ENCODE data around the gene ZNF425. TPM values are rescaled to one million over a fixed set of nuclear protein-coding genes. Genes with fewer than 3 reads are reported as not detected.
A peak's percentile ranks its signal among the peaks of the same experiment; 100 is the strongest.

Gene ZNF425, protein sequence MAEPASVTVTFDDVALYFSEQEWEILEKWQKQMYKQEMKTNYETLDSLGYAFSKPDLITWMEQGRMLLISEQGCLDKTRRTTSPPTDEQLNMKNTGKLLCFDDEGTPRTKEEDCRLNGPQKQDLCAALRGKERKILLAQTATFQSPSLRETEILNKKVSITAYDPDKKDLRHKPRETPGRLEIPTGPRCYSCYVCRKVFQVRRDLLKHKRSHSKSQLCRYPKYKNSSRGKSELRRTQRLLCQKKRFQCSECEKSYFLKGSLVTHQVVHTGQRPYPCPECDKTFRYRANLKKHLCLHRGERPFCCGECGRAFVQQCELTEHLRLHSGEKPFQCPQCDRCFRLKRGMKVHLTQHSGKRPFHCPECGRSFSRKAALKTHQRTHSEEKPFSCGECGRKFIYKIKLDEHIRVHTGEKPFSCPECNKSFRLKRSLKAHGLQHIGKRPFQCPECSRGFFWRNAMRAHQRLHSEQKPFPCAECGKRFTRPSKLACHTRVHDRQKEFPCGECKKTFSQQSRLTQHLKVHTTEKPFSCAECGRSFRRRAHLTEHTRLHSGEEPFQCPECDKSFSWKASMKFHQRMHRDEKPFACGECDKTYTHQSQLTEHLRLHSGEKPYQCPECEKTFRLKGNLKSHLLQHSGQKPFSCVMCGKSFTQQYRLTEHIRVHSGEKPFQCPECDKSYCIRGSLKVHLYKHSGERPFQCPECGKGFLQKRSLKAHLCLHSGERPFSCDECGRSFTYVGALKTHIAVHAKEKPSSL
- 1 to 10 TPM in 1 of 2 experiments, under 1 TPM in 1; 0.67 to 1.0 TPM for total RNA-seq

DNA sequence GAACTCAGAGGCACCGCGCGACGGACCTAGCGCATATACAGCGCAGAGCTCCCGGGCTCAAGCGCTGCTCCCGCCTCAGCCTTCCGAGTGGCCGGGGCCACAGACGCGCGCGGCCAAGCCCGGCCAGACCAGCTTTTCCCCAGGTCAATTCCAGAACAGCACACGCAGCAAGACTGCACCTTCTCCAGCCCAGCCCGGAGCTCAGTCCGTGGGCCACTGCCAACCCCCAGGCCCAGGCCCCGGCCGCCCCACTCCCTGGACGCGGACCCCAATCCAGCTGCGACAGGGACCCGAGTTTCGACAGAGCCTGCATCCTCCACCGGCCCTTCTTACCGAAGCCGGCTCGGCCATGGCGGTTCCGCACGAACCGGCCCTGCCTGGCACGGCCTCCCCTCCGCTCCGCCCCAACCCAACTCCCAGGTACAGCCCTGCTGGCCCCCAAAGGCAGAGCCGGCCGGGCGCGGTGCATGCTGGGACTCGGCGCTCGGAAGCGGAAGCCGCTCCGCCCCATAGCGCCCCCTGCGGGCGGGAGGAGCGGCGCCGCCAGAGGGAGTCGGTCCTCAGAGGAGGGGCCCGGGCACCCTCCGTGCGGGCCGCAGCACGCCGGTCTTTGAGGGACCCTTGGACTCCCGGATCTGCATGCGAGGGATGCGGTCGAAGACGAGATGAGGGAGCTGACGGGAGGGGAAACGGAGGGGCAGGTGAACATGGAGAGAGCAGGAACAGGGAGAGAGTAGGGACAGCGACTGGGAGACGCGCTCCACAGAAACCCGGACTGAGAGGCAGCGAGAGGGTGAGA lies at the start of gene ZNF425:
ZNF425 (minus strand) TSS at position 462 of the 799 bp plus-strand sequence; CDS start at position 351, 111 bp downstream.
- Mint-ChIP-seq H3K27me3 (no peaks in the 10 kb centered on the region), H3K4me3 (peak within 1 kb of the TSS; percentile 97), H3K36me3 (ENCODE audit: low read depth) (peaks cover 29% of the 10 kb centered on the region), H3K4me1 (peaks cover 25% of the 10 kb centered on the region), H3K9me3 (peaks cover 7% of the 10 kb centered on the region), H3K27ac (peak within 1 kb of the TSS; percentile 99)
- ChIA-PET CTCF (interaction anchor here (0.6 to 3.0 kb wide), 20 partner anchors 9 to 1247 kb away, joined by 3 to 31 read pairs (median 3); partner anchors contain the start of genes PDIA4, ZNF398 and ZNF783), POLR2A (no interaction called here)
- DNase-seq, result peak; percentile 92

DNA sequence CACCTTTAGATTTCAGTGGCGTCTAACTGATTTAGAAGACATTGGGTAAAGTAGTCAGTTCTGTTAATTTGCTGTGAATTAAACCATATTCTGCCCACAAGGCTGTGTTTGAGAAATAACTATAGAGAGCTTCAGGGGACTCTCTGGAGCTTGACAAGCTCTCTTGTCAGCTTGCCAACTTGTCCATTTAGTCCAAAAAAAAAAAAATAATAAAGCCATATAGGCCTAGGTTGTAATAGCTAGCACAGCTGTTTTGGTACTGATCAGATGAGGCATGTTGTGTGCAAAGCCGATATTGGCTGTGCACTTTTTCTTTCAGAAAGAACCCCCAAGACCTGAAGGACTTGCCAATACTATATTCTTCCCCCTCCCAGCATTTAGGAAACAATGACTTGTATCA lies 49.0 kb upstream of the ZNF425 start:
- H3K4me3 Mint-ChIP-seq, result no peak overlapping the region
- no peaks in the 10 kb centered on the region for H3K27me3 Mint-ChIP-seq

DNA sequence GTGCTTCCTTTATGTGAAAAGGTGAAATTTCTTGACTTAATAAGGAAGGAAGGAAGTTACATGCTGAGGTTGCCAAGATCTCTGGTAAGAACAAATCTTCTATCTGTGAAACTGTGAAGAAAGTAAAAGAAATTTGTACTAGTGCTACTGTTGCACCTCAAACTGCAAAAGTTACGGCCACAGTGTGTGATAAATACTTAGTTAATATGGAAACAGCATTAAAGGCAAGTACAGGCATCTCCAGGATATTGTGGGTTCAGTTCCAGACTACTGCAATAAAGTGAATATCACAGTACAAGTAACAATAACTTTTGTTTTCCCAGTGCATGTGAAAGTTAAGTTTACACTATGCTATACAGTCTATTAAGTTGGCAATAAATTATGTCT lies 46.4 kb upstream of the ZNF425 start:
- no peak overlapping the region for H3K4me3 Mint-ChIP-seq
- peaks cover 6% of the 10 kb centered on the region for H3K4me1 Mint-ChIP-seq
- no peaks in the 10 kb centered on the region for H3K9me3 Mint-ChIP-seq
- no peaks in the 10 kb centered on the region for H3K27me3 Mint-ChIP-seq
- H3K27ac Mint-ChIP-seq, result no peak overlapping the region
- H3K36me3 Mint-ChIP-seq (ENCODE audit: low read depth), result peaks cover 34% of the 10 kb centered on the region
- POLR2A ChIA-PET, result no interaction called here
- CTCF ChIA-PET, result no interaction called here
- DNase-seq, result no peak

More for the DNA sequence above, 49.0 kb upstream of the ZNF425 start:
- POLR2A ChIA-PET, result interaction anchor here (0.6 kb wide), 1 partner anchor 722 kb away, joined by 3 read pairs; no protein-coding TSS in a partner anchor
- Mint-ChIP-seq H3K9me3 (no peaks in the 10 kb centered on the region), H3K36me3 (ENCODE audit: low read depth) (peaks cover 42% of the 10 kb centered on the region), H3K27ac (no peak overlapping the region), H3K4me1 (peaks cover 6% of the 10 kb centered on the region)
- no peak for DNase-seq
- CTCF ChIA-PET, result interaction anchor here (1.4 to 1.8 kb wide), 2 partner anchors 20 to 21 kb away, joined by 3 to 5 read pairs; partner anchors contain the start of gene ZNF282

DNA sequence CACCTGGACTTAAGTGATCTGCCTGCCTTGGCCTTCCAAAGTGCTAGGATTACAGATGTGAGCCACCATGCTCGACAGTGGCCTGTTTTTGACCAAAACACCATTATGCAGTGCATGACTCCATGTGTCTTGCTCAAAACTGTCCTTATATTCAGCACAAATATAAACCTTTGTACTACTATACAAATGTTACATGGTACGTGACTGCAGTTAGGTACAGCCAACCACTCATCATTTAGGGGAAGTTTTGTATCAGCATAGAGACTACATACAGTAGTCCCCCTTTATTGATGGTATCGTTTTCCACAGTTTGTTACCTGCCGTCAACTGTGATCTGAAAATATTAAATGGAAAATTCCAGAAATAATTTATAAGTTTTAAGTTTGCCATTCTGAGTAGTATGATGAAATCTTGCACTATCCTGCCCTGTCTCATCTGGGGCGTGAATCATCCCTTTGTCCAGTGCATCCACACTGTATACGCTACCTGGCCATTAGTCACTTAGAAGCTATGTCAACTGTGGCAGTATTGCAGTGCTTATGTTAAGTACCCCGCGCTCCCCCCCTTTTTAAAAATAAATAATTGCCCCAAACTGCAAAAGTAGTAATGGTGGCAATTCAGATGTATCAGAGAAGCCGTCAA lies 45.9 kb upstream of the ZNF425 start:
- ChIA-PET POLR2A (no interaction called here), CTCF (no interaction called here)
- peaks cover 32% of the 10 kb centered on the region for H3K36me3 Mint-ChIP-seq (ENCODE audit: low read depth)
- peaks cover 6% of the 10 kb centered on the region for H3K4me1 Mint-ChIP-seq
- no peak for DNase-seq
- no peak overlapping the region for H3K27ac Mint-ChIP-seq
- no peaks in the 10 kb centered on the region for H3K9me3 Mint-ChIP-seq
- no peak overlapping the region for H3K4me3 Mint-ChIP-seq
- no peaks in the 10 kb centered on the region for H3K27me3 Mint-ChIP-seq

DNA sequence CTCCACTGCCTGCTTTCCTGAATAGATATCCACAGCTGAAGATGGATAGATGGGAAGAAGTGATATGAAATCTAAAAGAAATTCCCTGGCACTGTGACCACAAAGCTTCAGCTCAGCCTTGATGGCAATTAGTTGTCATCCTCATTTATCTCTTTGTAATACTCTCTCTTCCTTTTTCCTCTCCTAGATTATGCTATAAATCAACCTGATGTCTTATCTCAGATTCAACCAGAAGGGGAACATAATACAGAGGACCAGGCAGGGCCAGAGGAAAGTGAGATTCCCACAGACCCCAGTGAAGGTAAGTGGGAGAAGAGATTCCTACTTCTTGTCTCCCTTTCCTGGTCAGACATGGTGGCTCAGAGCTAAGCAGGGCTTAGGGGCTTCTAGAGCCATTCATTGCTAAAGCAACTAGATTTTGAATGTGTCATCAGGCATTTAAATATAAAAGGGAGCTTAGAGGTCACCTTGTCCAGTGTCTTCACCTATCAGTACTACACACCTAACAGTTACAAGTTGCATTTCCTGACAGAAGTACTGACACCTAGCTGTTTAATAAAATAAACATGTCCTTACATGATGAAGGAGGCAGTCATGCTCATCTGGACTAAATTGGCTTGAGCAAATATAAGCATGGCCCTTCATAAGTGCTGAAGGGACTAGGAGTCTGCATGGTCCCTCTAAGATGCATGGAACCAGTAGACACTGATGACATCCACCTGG lies 40.7 kb upstream of the ZNF425 start:
- no peaks in the 10 kb centered on the region for H3K27me3 Mint-ChIP-seq
- CTCF ChIA-PET, result interaction anchor here (0.7 to 1.8 kb wide), 6 partner anchors 15 to 161 kb away, joined by 3 to 12 read pairs (median 4); partner anchors contain the start of genes ZNF282, ZNF398 and ZNF425
- peaks cover 13% of the 10 kb centered on the region for H3K4me1 Mint-ChIP-seq
- H3K36me3 Mint-ChIP-seq (ENCODE audit: low read depth), result peaks cover 35% of the 10 kb centered on the region
- H3K27ac Mint-ChIP-seq, result no peak overlapping the region
- H3K4me3 Mint-ChIP-seq, result no peak overlapping the region
- DNase-seq, result no peak
- POLR2A ChIA-PET, result interaction anchor here (0.6 kb wide), 1 partner anchor 20 kb away, joined by 3 read pairs; no protein-coding TSS in a partner anchor
- no peaks in the 10 kb centered on the region for H3K9me3 Mint-ChIP-seq

DNA sequence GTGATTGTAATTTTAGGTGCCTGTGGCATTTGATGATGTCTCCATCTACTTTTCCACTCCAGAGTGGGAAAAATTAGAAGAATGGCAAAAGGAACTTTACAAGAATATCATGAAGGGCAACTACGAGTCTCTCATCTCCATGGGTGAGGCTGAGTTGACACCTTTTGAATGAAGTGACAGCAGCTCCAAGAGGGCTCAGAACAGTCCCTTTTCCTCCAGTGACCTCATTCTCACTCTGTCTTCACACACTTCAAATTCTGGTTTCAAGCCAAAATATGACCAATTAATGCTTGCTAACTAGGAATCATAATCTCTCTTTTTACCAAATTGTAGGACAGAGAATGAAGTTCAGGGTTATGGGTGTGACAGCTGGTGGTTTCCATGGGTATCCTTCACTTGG lies 40.0 kb upstream of the ZNF425 start:
- ChIA-PET CTCF (interaction anchor here (0.7 to 1.8 kb wide), 5 partner anchors 15 to 811 kb away, joined by 3 to 12 read pairs (median 3); partner anchors contain the start of genes ZNF282, ZNF398 and ZNF425), POLR2A (interaction anchor here (0.6 kb wide), 1 partner anchor 21 kb away, joined by 3 read pairs; no protein-coding TSS in a partner anchor)
- DNase-seq, result no peak
- H3K9me3 Mint-ChIP-seq, result no peaks in the 10 kb centered on the region
- peaks cover 18% of the 10 kb centered on the region for H3K4me1 Mint-ChIP-seq
- H3K4me3 Mint-ChIP-seq, result no peak overlapping the region
- H3K27ac Mint-ChIP-seq, result no peak overlapping the region
- H3K36me3 Mint-ChIP-seq (ENCODE audit: low read depth), result peaks cover 40% of the 10 kb centered on the region
- no peaks in the 10 kb centered on the region for H3K27me3 Mint-ChIP-seq

DNA sequence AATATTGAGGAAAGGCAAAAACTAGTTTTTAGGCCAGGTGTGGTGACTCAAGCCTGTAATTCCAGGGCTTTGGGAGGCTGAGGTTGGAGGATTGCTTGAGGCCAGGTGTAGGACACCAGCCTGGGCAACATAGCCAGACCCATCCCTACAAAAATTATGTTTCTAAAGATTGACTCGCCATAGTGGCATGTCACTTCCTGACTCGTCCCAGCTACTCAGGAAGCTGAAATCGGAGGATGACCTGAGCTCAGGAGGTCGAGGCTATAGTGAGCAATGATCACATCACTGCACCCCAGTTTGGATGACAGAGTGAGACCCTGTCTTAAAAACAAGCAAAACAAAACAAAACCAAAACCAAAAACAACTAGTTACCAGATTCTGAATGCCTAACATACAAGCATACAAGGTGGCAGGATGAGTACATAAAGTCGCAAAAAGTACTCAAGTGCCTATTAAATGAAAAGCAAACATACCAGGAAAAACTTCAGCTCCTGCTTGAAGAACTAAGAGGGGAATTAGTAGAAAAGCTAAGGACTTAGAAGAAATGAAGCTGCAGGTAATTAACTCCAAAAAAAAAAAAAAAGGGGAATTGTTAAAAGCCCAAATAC lies 35.2 kb upstream of the ZNF425 start:
- peaks cover 39% of the 10 kb centered on the region for H3K36me3 Mint-ChIP-seq (ENCODE audit: low read depth)
- no peaks in the 10 kb centered on the region for H3K27me3 Mint-ChIP-seq
- H3K4me3 Mint-ChIP-seq, result no peak overlapping the region
- peaks cover 31% of the 10 kb centered on the region for H3K4me1 Mint-ChIP-seq
- CTCF ChIA-PET, result interaction anchor here (0.6 to 1.5 kb wide), 8 partner anchors 8 to 310 kb away, joined by 3 to 4 read pairs (median 3); no protein-coding TSS in a partner anchor
- H3K27ac Mint-ChIP-seq, result peak overlapping the region; percentile 10
- no peak for DNase-seq
- POLR2A ChIA-PET, result no interaction called here
- H3K9me3 Mint-ChIP-seq, result no peaks in the 10 kb centered on the region

DNA sequence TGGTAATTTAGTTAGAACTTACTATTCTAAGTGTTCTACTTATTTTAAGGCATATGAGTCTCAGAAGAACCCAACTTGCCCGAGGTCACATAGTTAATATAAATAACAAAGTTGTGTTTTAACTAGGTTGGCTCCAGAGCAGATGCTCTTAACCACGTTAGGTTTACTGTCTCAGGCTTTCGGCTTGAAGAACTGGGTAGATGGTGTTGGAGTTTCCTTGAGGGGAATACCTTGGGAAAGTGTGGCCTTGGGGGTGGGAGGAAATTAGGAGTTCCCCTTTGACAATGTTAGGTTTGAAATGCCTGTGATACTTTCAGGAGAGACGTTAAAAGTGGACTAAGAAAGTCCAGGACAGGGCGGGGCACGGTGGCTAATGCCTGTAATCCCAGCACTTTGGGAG lies 30.8 kb upstream of the ZNF425 start:
- Mint-ChIP-seq H3K36me3 (ENCODE audit: low read depth) (peaks cover 42% of the 10 kb centered on the region), H3K4me3 (no peak overlapping the region), H3K27me3 (no peaks in the 10 kb centered on the region), H3K4me1 (peaks cover 19% of the 10 kb centered on the region), H3K9me3 (no peaks in the 10 kb centered on the region), H3K27ac (no peak overlapping the region)
- DNase-seq, result no peak
- POLR2A ChIA-PET, result no interaction called here
- CTCF ChIA-PET, result interaction anchor here (1.5 kb wide), 1 partner anchor 10 kb away, joined by 4 read pairs; the partner anchor contains the start of gene ZNF398

DNA sequence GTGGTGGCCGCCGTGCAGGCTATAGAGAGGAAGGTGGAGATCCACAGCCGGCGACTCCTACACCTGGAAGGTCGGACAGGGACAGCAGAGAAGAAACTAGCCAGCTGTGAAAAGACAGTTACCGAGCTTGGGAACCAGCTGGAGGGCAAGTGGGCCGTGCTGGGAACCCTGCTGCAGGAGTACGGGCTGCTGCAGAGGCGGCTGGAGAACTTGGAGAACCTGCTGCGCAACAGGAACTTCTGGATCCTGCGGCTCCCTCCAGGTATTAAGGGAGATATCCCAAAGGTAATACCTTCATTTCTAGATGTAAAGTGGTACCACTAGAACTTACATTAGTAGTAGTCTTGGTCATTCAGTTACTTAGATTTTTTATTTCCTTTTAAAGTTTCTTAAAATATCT lies 27.9 kb upstream of the ZNF425 start:
- ChIA-PET CTCF (interaction anchor here (1.1 kb wide), 1 partner anchor 17 kb away, joined by 3 read pairs; no protein-coding TSS in a partner anchor), POLR2A (no interaction called here)
- H3K27me3 Mint-ChIP-seq, result no peaks in the 10 kb centered on the region
- H3K4me1 Mint-ChIP-seq, result peaks cover 15% of the 10 kb centered on the region
- no peak for DNase-seq
- H3K27ac Mint-ChIP-seq, result no peak overlapping the region
- no peak overlapping the region for H3K4me3 Mint-ChIP-seq
- H3K36me3 Mint-ChIP-seq (ENCODE audit: low read depth), result peaks cover 42% of the 10 kb centered on the region
- H3K9me3 Mint-ChIP-seq, result no peaks in the 10 kb centered on the region

DNA sequence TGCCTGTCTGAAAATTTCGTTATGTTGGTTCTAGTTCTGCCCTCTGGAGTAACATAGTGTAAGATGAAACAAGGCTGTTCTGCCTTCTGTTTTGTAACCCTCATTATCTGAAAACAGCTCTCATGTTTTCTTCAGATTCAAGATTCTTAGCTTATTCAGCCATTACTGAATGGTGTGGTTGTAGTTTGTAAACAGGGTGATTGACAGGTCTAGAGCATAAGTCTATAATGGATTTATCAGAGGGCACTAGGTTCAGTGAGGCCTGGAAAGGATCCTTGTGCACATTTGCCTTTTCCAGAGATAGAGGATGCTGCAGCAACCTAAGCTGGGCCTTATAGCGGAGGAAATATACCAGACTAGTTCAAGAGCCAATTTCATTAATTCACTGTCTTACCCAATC lies 27.2 kb upstream of the ZNF425 start:
- H3K27me3 Mint-ChIP-seq, result no peaks in the 10 kb centered on the region
- CTCF ChIA-PET, result interaction anchor here (0.9 to 1.5 kb wide), 4 partner anchors 8 to 88 kb away, joined by 3 read pairs; no protein-coding TSS in a partner anchor
- no peak overlapping the region for H3K27ac Mint-ChIP-seq
- peaks cover 21% of the 10 kb centered on the region for H3K4me1 Mint-ChIP-seq
- H3K9me3 Mint-ChIP-seq, result no peaks in the 10 kb centered on the region
- DNase-seq, result no peak
- H3K36me3 Mint-ChIP-seq (ENCODE audit: low read depth), result peaks cover 41% of the 10 kb centered on the region
- POLR2A ChIA-PET, result no interaction called here
- no peak overlapping the region for H3K4me3 Mint-ChIP-seq

DNA sequence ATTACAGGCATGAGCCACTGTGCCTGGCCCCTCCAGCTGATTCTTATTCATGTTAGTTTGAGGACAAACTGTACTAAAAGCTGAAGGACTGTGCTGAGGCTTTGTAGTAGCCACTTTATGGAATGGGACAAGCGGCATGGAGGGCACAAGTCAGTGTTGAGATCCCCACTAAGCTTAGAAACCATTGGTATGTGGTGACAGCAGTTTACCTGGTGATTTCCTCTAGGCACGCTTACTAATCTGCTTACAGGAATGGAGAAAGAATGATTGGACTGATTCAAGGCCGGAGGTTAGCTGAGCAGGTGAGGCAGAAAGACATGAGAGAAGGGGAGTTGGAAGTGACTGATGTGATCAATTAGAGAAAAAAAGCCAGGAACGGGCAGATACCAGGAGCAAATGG lies 24.9 kb upstream of the ZNF425 start:
- peaks cover 23% of the 10 kb centered on the region for H3K4me1 Mint-ChIP-seq
- no peaks in the 10 kb centered on the region for H3K27me3 Mint-ChIP-seq
- H3K9me3 Mint-ChIP-seq, result no peaks in the 10 kb centered on the region
- peaks cover 24% of the 10 kb centered on the region for H3K36me3 Mint-ChIP-seq (ENCODE audit: low read depth)
- no peak overlapping the region for H3K27ac Mint-ChIP-seq
- CTCF ChIA-PET, result interaction anchor here (0.6 to 1.5 kb wide), 6 partner anchors 9 to 79 kb away, joined by 3 to 7 read pairs (median 4); no protein-coding TSS in a partner anchor
- POLR2A ChIA-PET, result no interaction called here
- DNase-seq, result no peak
- H3K4me3 Mint-ChIP-seq, result no peak overlapping the region

Measured in activated CD4-positive, alpha-beta T cell treated with anti-CD3 and anti-CD28 coated beads, Interleukin-2, amount 10 ng/mL, durations not matched to agents 7 days and 5 days (primary cell).